NCI-H446 (cell line): Measurements from ENCODE around the gene IQGAP1.

Source experiments
- DNase-seq, 2 experiments: peaks; one replicate each; lab custom pipeline; 2025; lab: John Stamatoyannopoulos, UW

The IQGAP1 gene

DNA sequence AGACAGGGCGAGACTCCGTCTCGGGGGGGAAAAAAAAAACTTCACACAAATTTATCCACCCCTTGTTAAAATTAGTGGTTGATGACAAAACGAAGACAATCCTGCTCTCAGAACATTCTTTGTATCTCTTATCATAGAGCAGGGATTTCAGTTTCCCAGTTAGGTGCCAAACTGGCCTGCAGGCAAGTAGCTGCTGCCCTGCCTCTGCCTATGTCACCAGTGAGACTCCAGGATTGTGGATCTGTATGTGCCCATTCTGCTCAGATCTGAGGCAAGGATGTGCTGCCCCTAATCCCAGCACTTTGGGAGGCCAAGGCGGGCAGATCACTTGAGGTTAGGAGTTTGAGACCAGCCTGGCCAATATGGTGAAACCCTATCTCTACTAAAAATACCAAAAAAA, 54.4 kb downstream of the IQGAP1 start:
- no peak for DNase-seq

DNA sequence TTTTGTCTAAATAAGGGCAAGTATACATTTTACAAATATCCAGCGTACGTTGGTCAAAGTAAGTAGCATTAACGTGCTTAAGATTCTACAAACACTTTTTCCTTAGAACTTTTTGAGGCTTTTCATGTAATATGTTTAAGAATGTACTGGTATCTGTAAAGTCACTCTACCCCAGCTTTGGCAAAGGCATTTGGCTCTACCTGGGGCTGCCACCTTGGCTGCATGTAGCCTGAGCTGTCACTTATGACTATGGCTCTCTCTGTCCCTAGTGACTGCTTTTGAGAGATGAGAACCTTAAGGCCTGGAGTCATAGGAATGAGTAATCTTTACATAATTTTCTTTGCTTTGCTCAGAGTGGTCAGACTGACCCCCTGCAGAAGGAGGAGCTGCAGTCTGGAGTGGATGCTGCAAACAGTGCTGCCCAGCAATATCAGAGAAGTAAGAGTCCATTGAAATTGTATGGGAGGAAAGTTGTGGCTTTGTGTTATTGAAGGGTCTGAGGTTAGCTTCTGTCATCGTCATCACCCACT, 61.2 kb downstream of the IQGAP1 start:
- DNase-seq: no peak

DNA sequence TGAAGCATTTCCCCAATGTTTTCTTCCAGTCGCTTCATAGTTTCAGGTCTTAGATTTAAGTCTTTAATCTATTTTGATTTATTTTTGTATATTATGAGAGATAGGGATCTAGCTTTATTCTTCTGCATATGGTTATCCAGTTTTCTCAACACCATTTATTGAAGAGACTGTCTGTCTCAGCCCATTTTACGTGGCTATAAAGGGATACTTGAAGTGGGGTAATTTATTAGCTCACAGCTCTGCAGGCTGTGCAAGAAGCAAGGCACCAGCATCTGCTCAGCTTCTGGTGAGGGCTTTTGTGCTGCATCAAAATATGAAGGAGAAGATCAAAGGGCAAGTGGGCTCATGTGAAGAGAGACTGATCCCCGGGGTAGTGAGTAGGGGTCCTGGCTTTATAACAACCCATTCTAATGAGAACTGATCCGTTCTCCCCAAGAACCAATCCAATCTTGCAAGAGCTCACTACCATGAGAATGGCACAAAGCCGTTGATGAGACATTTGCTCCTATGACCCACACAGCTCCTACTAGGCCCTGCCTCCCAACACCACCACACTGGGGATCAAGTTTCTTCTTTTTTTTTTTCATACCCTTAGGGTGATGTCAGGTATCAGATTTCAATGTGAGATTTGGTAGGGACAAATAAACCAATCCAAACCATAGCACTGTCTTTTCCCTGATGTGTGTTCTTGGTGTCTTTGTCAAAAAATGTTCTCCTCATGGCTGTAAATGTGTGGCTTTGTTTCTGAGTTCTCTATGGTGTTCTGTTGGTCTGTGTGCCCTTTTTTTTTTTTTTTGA, 63.2 kb downstream of the IQGAP1 start:
- no peak for DNase-seq

DNA sequence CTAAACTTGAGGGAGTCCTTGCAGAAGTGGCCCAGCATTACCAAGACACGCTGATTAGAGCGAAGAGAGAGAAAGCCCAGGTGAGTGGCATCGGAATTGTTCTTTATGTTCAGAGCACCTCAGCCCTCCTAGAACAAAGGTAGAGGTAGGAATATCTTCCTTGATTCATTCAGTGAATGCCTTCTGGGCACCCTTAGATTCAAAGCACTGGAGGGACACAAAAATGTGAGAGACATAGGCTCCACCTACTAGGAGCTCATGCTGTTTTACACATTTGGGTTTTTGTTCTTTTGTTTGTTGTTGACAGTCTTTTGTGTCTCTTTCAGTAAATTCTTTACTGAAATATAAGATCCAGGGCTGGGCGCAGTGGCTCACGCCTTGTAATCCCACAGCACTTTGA, 68.2 kb downstream of the IQGAP1 start:
- DNase-seq: no peak

DNA sequence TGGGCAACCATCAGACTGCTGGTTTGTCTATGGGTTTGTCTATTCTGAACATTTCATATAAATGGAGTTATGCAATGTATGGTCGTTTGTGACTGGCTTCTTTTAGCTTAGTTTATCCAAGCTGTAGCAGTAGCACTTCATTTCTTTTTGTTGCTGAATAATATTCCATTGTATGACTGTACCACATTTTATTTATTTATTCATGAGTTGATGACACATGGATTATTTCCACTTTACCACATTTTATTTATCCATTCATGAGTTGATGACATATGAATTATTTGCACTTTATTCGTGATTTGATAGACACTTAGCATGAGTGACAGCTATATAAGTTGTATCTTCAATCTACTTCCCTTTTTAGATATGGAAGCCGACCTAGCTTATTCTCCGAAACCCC, 70.0 kb downstream of the IQGAP1 start:
- DNase-seq: no peak

DNA sequence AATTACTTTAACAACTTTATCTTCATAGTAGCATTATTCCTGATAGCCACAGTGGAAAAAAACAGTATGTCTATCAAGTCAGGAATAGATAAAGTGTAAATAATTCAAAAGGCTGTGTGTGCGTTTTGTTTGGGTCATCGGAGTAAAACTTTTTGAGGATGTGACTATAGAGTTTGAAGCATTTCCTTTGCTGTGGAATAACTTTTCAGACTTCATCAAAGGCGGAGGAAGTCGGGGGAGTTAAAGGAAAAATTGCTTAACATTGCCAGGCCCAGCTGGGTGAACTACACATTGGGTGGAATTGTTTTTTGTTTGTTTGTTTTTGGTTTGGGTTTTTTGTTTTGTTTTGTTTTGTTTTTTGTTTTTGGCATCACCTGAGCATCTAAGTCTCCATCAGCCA, 71.3 kb downstream of the IQGAP1 start:
- DNase-seq: no peak

DNA sequence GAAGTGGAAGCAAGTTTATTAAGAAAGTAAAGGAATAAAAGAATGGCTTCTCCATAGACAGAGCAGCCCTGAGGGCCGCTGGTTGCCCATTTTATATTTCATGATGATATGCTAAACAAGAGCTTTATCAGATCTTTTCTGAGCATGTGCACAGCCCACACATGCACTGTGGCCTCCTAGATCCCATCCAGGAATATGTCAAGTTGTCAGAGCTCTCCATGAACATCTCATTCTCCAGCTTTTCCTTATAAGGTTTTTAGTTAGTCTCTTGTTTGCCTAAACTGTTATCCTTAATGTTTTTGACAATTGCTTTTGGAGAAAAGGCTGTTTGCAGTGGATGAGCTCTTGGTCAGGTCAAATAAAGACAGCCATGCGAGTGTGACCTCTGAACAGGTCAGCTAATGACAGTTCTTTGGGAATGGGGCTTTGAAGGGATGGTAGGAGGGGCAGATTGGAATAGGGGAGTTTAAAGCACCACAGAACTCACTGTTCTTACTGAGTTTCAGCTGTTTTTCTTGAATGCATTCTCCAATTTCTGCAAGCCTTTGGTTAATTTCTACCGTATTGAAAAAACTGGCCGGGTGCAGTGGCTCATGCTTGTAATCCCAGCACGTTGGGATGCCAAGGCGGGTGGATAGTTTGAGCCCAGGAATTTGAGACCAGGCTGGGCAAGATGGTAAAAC, 72.2 kb downstream of the IQGAP1 start:
- no peak for DNase-seq

DNA sequence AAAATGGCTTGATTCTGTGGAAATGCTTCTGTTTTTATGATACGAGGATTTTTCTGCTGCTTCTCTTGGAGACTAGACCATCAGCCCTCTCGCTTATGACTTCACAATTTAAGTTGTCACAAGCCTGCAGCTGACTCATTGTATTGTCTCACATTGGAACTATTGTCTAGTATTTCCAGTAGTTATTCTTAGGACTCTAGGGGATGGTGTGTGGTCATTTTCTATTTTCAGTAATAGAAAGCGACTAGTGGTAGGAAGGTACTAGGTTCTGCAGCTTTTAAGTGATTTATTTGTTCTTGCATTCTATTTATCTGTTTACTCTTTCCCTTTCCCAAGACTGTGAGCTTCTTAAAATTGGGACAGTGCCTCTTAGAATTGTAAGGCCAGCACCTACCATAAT, 75.3 kb downstream of the IQGAP1 start:
- no peak for DNase-seq

DNA sequence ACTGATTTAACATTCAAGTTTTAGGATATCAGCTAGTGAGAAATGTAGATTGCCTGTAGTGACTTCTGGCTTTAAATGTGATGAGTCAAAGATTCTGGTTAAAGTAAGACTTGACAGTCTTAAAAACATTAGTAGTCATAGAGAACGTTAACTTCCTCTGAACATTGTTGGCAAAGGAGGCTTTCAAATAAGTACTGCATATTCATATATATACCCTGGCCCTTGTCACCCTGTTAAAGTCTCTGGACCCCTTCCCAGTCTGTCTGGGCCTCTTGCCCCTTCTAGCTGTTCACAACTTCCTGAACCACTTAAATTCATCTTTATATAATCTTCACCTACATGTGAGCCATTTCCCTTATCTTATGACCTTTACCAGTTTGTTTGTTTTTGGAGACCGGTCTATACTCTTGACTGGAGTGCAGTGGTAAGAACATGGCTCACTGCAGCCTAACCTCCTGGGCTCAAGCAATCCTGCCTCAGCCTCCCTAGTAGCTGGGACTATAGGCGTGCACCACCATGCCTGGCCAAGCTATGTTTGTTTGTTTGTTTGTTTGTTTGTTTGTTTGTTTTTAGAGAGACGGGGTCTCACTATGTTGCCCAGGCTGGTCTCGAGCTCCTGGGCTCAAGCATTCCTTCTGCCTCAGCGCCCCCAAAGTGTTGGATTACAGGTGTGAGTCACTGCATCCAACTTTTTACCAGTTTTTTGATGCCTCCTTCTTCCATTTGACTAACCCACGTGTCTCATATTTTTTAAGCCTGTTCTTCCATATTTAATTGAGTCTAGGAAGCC, 77.3 kb downstream of the IQGAP1 start:
- DNase-seq: no peak

DNA sequence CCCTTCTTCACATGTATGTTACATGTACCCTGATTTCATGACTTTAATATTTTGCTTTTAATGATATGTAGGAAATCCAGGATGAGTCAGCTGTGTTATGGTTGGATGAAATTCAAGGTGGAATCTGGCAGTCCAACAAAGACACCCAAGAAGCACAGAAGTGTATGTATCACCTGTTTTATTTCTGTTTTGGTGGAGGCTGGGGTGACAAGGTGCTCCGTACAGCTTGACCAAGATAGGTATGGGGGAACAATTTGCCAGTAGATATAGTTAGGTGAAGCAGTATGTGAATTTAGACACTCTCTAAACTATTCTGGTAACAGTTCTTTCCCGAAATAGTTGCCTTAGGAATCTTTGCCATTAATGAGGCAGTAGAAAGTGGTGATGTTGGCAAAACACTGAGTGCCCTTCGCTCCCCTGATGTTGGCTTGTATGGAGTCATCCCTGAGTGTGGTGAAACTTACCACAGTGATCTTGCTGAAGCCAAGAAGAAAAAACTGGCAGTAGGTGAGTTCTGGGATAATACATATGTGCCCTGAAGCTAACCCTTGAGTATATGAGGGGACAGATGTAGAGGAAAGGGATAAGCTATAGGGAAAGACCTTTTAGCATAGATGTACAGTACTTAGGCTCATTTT, 78.0 kb downstream of the IQGAP1 start:
- no peak for DNase-seq

DNA sequence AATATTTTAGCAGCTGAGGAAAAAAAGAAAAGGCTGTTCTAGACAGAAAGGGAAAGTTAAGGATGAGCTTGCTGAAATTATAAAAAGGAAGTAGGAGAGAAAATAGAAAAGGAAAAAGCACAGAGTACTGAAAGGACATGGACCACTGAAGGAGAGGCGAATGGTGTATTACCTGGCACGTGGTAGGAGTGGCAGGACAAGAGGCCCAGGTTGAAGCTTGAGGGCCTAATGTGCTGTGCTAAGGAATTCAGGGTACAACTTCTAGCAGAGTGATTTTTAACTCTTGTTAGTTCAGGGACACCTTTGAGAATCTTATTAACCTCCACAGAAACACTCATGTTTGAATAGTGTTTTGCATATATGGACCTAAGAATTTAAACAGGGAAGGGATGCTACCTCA, 81.7 kb downstream of the IQGAP1 start:
- no peak for DNase-seq

DNA sequence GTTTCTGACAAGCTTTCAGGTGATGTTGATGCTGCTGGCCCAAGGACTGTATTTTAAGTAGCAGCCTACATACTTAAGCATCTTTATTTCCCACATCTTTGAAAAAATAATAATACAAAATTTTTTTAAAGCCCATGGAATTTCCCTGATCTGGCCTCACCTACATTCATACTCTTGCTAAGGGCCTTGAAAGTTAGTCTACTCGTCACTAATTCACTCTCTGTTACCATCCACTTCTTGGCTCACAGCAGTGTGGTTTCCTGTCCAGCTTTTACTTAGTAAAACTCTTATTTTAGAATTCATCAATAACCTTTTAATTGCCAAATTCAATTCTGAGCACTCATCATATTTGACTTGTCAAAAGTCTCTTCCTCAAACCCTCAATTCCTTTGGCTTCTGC, 82.4 kb downstream of the IQGAP1 start:
- no peak for DNase-seq

DNA sequence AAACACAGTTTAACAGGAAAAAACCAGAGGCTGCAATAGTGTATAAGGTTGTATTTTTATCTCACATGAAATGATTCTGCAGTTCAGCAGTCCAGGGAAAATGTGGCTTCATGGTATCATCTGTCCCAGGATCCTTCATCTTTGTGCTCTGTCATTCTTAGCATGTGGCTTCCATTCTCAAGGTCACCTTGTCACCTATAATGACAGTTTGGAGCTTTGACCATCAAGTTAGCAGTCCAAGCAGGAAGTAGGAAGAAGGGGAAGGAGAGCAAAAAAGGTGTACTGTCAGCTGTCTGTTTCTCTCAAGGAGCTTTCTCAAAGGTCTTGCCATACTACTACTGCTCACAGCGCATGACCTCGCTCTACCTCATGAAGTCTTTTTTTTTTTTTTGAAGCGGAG, 83.1 kb downstream of the IQGAP1 start:
- no peak for DNase-seq

DNA sequence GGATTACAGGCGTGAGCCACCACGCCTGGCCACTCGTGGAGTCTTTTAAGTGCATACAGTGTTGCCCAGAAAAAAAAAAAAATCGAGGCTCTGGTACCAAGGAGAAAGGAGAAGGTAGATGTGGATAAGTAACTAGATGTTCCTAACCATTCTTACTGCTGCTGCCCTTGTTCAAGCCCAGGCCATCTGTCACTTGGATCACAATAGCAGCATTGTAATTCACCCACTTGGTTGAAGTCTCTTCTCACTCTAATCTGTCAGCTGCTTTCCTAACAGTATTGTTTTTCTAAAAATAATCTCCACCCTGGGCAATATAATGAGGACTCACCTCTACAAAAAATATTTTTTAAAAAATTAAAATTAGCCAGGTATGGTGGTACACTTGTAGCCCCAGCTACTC, 83.7 kb downstream of the IQGAP1 start:
- no peak for DNase-seq

DNA sequence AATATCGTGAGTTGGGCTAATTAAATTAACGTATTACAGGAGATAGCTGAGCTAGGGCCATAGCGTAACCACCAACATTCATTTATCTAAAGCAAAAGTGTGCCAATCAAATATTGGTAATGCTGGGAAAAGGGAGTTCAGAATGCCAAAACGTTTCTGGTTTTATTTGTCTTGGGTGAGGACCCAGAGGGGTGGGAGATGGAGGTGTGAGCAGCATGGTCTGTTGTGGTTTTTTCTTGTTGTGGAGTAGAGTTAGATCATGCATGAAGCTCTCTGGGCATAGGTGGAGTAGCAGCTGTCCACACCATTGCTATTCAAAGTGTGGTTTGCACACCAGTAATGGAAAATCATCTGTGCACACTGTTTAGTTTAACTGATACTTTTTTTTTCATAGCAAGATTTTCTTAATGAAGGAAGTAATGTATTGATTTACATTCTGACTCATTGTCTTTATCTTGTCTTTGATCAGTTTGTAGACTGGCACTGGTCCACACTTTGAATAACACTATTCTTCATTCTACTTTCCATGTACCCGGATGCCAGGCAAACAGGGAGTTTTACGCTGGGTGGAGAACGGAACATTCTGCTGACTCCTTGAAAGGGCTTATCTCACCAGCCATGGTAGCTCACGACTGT, 90.9 kb downstream of the IQGAP1 start:
- DNase-seq: no peak

DNA sequence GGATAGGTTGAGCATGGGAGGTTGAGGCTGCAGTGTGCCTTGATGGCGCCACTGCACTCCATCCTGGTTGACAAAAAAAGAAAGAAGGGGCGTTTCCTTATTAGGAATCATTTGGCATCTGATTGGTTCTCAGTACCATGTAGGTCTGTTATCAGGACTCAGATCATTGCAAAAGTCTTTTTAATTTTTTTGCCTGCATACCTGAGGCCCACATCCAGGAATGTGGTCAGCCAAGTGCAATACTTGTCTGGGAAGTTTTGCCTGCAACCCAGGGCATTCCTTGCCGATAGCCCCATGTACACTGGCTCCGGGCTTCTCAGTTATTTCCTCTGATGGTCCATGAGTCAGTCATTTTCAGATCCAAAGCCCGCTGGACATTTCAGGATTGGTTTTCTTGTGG, 91.6 kb downstream of the IQGAP1 start:
- no peak for DNase-seq

DNA sequence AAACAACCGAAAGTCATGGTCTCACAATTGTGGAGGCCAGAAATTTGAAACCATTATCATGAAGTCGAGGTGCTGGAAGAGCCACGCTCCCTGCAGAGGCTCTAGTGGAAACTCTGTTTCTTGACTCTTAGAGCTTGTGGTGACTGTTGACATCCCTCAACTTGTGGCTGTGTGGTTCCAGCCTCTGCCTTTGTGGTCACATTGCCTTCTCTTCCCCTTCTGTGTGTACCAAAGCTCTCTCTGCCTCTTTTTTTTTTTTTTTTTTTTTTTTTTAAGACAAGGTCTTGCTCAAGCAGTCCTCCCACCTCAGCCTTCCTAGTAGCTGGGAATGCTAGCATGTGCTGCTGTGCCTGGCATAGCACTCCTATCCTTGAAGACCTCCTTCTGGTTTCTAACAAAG, 93.0 kb downstream of the IQGAP1 start:
- DNase-seq: no peak

DNA sequence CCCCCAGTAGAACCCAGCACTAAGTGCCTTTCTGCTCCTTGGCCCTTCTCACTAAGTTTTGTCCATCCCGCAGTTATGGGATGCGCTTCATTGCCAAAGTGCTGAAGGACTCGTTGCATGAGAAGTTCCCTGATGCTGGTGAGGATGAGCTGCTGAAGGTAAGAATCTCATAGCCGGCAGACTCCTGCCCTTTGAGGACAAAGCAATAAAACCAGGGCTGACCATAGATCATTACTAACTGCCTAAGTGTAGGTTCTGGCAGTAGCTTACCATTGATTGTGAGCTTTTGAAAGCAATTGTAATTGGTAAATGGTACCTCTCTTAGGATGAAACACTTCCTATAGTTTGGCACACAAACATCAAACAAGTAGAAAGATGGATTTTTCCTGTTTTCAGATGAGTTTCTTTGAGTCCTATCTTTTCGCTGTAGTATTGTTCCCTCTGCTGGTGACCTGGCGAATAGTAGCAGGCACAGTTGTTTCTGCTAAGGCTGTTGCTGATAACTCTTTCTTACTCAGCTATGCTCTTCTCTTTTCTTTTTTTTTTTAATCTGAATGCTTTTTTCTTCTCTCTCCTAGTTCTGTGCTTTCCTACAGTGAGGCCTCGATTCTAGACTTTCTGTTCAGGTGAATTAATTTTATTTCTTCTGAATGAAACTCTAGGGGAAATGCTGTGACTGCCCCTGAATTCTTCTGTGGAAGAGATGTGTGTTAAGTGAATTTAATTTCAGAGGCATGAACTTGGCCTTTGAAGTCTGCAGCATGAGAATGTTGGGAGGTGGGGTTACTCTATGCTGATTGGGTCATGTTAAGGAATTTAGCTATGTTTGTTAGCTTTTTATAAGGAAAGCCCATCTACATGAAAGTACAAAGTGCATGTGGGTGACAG, 94.3 kb downstream of the IQGAP1 start:
- peak; percentile 11 to 39 for DNase-seq

DNA sequence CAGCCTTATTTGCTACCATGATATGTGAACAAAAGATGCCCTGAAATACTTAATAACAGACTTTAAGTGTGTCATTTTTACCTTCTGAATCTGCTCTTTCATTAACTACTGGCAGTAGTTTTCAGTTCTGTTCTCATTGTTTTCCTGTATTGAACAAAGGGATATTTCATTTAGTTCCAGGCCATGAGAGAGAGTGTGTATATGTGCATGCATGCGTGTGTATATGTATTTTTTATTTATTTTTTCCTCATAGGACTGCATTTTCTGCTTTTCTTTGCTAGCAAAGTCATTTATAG, 94.9 kb downstream of the IQGAP1 start:
- DNase-seq: no peak

DNA sequence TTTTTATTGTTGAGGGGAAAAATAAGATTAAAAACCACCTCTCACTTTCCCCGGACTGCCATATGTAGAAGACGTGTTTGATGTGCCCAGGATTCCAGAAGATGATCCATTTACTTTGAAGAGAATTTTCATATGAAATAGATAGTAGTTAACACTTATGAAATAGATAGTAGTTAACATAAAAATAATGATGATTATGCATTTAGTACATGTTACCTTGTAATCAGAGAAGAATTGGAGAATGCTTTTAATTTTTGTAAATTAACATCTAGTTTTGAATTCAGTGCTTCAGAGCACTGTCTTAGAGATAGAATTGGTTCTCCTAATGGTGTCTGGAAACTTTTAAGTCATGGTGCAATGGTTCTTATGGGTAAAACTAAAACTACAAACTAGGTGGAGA, 95.6 kb downstream of the IQGAP1 start:
- no peak for DNase-seq

DNA sequence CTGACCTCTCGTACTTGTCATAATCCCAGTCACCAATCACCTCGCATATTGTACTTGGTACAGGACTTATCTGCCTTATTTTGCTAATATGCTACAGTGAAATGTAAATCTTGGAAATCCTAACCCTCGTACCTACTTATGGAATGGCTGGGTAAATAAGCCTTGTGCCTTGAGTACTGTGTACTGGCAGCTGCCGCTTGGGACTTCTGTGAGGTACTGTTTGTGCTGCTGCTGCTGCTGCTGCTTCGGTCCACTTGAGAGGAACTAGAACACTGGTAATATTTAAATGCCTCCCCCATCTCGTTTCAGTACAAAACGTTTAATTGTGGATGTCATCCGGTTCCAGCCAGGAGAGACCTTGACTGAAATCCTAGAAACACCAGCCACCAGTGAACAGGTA, 99.1 kb downstream of the IQGAP1 start:
- no peak for DNase-seq
